Measurements from ENCODE around the gene AK8. TPM values are rescaled to one million over a fixed set of nuclear protein-coding genes. Genes with fewer than 3 reads are reported as not detected.

Gene AK8
- total RNA-seq, 2 donors from 2014 or later = 0.19 TPM; not detected in 1

DNA sequence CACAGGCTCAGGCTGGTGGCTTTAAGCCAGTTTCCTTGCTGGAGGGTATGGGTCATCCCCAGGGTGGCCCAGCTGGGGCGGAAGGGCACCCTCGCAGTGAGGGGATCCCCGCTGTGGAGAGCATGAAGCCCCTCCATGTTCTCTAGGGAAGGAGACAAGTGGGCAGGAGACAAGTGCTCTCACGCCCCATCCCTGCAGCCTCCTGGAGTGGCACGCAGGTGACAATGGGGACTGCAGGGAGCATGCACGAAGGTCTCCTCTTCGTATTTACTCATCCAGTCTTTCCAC lies 124.5 kb downstream of the AK8 start:
- TF ChIP-seq, protein P1, sequence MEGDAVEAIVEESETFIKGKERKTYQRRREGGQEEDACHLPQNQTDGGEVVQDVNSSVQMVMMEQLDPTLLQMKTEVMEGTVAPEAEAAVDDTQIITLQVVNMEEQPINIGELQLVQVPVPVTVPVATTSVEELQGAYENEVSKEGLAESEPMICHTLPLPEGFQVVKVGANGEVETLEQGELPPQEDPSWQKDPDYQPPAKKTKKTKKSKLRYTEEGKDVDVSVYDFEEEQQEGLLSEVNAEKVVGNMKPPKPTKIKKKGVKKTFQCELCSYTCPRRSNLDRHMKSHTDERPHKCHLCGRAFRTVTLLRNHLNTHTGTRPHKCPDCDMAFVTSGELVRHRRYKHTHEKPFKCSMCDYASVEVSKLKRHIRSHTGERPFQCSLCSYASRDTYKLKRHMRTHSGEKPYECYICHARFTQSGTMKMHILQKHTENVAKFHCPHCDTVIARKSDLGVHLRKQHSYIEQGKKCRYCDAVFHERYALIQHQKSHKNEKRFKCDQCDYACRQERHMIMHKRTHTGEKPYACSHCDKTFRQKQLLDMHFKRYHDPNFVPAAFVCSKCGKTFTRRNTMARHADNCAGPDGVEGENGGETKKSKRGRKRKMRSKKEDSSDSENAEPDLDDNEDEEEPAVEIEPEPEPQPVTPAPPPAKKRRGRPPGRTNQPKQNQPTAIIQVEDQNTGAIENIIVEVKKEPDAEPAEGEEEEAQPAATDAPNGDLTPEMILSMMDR (IDR thresholded peaks at IDR 0.05) = no peak
- Histone ChIP-seq H3K4me3 (no peak overlapping the region), H3K27ac (no peak overlapping the region), H3K9me3 (no peaks in the 10 kb centered on the region), H3K27me3 (no peaks in the 10 kb centered on the region), H3K36me3 (no peaks in the 10 kb centered on the region), H3K4me1 (no peaks in the 10 kb centered on the region)
- DNase-seq (ENCODE audit: low spot score) = no peak

DNA sequence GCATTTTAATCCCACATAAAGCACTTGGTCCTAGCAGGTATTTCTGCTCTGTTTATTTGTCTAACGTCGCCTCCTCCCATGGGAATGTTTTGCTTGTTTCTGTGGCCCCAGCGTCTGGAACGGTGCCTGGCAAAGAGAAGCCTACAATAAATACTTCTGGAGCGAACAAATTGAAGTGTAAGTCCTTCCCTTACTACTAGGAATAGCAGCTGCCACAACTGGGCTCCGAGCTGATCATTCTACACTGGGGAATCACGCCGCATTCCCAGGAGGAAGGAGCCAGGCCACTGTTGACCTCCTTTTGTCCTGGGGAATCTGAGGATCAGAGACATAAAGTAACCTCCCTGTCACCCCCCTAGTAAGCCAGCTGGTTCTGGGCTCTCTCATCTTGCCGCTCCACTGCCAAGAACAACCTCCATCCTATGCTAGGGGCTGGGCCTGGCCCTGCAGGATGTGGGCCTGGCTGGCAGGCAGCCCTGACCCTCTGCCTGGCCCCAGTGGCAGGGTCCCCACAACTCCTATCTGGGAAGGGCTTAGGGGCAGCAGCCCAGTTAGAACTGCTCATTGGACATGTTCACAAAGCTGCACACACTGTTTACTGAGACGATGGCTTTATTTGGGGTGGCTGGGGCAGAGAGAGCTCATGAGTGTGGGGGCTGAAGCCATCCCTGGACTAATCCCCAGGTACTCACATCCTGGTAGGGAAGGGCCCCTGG lies 125.0 kb downstream of the AK8 start:
- no peak for DNase-seq (ENCODE audit: low spot score)
- Histone ChIP-seq H3K4me1 (no peaks in the 10 kb centered on the region), H3K4me3 (no peak overlapping the region), H3K9me3 (no peaks in the 10 kb centered on the region), H3K27me3 (no peaks in the 10 kb centered on the region), H3K27ac (no peak overlapping the region), H3K36me3 (no peaks in the 10 kb centered on the region)
- TF ChIP-seq, protein P1 (IDR thresholded peaks at IDR 0.05) = no peak

DNA sequence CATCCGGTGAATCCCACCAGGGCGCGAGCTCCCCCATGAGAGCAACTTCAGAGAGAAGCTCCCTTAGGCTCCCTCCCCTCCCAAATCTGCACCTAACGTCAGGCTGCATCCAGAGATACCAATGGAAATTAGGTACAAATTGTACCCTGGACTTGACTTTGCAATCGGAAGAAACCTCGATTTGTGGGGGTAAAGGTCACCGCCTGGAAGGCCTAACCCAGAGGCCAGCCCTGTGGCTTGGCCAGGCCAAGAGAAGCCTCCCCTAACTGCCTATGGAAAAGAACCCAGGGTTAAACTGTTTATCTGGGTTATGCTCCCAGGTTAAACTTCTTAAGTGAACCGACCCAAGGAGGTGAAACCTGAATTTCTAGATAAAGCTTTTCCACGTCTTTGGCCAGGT lies 127.4 kb downstream of the AK8 start:
- TF ChIP-seq, protein P1 (IDR thresholded peaks at IDR 0.05) = no peak
- Histone ChIP-seq H3K9me3 (no peaks in the 10 kb centered on the region), H3K36me3 (no peaks in the 10 kb centered on the region), H3K27me3 (no peaks in the 10 kb centered on the region), H3K4me1 (no peaks in the 10 kb centered on the region), H3K4me3 (no peak overlapping the region), H3K27ac (no peak overlapping the region)
- DNase-seq (ENCODE audit: low spot score) = no peak

DNA sequence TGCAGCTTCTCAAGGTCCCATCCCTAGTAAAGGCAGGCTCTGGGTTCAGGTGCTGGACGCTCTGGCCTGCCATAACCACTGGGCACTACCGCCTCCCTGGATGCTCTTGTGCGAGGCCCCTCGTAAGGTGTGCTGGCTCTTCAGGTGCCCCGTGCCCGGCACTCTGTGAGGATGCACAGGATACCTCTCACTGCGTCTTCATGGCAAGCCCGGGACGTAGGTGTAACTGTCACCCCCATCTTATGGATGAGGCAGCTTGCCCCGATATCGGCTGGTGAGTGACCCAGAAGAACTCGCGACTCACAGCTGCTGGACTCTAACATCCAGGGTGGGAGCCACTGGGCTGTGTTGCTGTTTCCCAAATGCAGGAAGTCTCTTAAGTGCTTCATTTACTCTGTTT lies 128.8 kb downstream of the AK8 start:
- Histone ChIP-seq H3K4me1 (no peaks in the 10 kb centered on the region), H3K4me3 (no peak overlapping the region), H3K36me3 (no peaks in the 10 kb centered on the region), H3K27me3 (no peaks in the 10 kb centered on the region), H3K9me3 (no peaks in the 10 kb centered on the region), H3K27ac (no peak overlapping the region)
- no peak for DNase-seq (ENCODE audit: low spot score)
- TF ChIP-seq, protein P1 (IDR thresholded peaks at IDR 0.05) = no peak

DNA sequence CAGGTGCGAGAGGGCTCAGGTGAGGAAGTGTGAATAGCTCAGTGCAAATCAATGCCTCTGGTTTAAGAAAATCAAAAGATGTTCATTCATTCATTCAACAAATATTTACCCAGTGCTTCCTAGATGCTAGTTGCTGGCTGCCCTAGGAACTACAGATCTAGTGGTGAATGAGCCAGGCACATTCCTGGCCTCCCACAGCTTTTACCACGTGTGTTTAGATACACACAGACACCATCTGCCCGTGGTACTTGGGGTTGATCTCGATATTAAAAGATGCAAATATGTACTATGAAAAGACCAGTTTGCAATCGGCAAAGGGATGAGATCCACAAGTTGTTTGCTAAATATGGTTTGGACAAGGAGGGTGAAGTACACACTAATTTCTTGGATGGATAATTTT lies 129.6 kb downstream of the AK8 start:
- H3K4me1 ChIP-seq = no peaks in the 10 kb centered on the region
- H3K4me3 ChIP-seq = no peak overlapping the region
- TF ChIP-seq, protein P1 (IDR thresholded peaks at IDR 0.05) = no peak
- H3K9me3 ChIP-seq = no peaks in the 10 kb centered on the region
- H3K27ac ChIP-seq = no peak overlapping the region
- H3K36me3 ChIP-seq = no peaks in the 10 kb centered on the region
- DNase-seq (ENCODE audit: low spot score) = no peak
- no peaks in the 10 kb centered on the region for H3K27me3 ChIP-seq
